H1 (cell line): ENCODE data around the gene AKR1C1.
"Not testable (repeated sequence)": the region's sequence is repeated elsewhere in the genome, so short reads cannot be mapped to it uniquely, and the experiment has no call there.

ENCODE experiments used
- EP300 ChIP-seq, 2 experiments: IDR thresholded peaks; 1 replicate in 1 of 2; 2 replicates in 1 of 2; pipeline ENCODE4 v1.6.1; 2011 to 2012; ENCODE audit warnings: low read depth in 2 of 2, low read length in 2 of 2, mild to moderate bottlenecking in 2 of 2, borderline replicate concordance in 1 of 2, inconsistent platforms in 1 of 2, moderate library complexity in 1 of 2
- KDM4A ChIP-seq: IDR thresholded peaks from one replicate; pipeline ENCODE4 v1.7.1; 2012; ENCODE audit warnings: low read depth, mild to moderate bottlenecking, moderate library complexity, low read length, inconsistent platforms; ENCODE audit not compliant: severe bottlenecking
- POLR2A ChIP-seq, 2 experiments: IDR thresholded peaks; 1 replicate in 1 of 2; 2 replicates in 1 of 2; pipeline ENCODE4 v1.6.1; 2011; ENCODE audit warnings: low read depth in 2 of 2, low read length in 2 of 2, mild to moderate bottlenecking in 2 of 2; ENCODE audit errors: control extremely low read depth in 1 of 2
- POLR2AphosphoS5 ChIP-seq: IDR thresholded peaks from 2 replicates; pipeline ENCODE4 v1.6.1; 2011; ENCODE audit warnings: low read depth, low read length
- YY1 ChIP-seq: IDR thresholded peaks from 2 replicates; pipeline ENCODE4 v1.6.1; 2011; ENCODE audit warnings: low read depth, mild to moderate bottlenecking, low read length
- ZNF274 ChIP-seq: IDR thresholded peaks from 2 replicates; pipeline ENCODE4 v1.7.0; 2012; ENCODE audit warnings: low read length, borderline replicate concordance; ENCODE audit errors: extremely low read depth
- TF ChIP-seq, protein P1 (sequence below), 3 experiments: IDR thresholded peaks; 1 replicate in 2 of 3; 2 replicates in 1 of 3; pipeline versions ENCODE4 v1.5.1 to v1.6.1; 2011; ENCODE audit warnings: low read length in 3 of 3, mild to moderate bottlenecking in 3 of 3, inconsistent platforms in 2 of 3, low read depth in 1 of 3, moderate library complexity in 1 of 3; ENCODE audit not compliant: insufficient read depth in 1 of 3; ENCODE audit errors: control extremely low read depth in 1 of 3

DNA sequence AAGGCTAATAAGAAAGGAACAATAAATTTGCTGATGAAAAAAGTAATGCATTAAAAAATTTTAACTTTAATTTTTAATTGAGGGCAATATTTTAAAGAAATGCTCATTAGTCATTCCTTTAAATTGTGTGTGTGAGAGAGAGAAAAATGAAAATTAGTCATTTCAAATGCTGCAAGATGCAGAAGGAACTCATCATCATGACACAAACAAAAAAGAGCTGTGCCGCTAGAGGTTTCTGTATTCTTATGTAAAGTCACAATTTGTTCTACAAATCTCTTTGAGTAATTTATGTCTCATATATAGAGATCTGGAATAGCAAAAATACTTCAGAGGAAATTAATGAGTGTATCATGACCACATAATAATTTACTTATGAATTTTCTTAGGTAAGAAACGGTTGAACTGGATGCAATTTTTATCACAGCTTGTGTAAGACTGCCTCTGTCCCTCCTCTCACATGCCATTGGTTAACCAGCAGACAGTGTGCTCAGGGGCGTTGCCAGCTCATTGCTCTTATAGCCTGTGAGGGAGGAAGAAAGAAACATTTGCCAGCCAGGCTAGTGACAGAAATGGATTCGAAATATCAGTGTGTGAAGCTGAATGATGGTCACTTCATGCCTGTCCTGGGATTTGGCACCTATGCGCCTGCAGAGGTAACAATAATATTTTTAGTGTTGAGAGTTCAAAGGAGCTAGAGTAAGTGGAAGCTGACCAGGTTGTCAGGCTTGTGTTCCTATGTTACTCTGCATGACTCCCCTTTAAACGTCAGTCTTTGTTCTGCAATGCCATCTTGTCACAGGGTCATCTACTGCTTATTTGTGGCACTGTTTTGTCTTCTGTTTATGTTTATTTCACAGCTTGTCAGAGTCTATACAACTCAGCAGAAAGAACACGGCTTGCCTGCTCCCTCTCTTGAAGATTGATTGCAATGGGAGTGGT is at the start of gene AKR1C1:
- TF ChIP-seq EP300 (IDR thresholded peaks at IDR 0.05; ENCODE audit: borderline replicate concordance in 1 of 2, low read depth in 2 of 2, low read length in 2 of 2); POLR2AphosphoS5; YY1; ZNF274; POLR2A (IDR thresholded peaks at IDR 0.05; ENCODE audit: control extremely low read depth in 1 of 2, low read depth in 2 of 2, low read length in 2 of 2); KDM4A: not testable (repeated sequence)
- TF ChIP-seq, protein P1, sequence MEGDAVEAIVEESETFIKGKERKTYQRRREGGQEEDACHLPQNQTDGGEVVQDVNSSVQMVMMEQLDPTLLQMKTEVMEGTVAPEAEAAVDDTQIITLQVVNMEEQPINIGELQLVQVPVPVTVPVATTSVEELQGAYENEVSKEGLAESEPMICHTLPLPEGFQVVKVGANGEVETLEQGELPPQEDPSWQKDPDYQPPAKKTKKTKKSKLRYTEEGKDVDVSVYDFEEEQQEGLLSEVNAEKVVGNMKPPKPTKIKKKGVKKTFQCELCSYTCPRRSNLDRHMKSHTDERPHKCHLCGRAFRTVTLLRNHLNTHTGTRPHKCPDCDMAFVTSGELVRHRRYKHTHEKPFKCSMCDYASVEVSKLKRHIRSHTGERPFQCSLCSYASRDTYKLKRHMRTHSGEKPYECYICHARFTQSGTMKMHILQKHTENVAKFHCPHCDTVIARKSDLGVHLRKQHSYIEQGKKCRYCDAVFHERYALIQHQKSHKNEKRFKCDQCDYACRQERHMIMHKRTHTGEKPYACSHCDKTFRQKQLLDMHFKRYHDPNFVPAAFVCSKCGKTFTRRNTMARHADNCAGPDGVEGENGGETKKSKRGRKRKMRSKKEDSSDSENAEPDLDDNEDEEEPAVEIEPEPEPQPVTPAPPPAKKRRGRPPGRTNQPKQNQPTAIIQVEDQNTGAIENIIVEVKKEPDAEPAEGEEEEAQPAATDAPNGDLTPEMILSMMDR (IDR thresholded peaks at IDR 0.05; ENCODE audit: control extremely low read depth in 1 of 3, insufficient read depth in 1 of 3, low read depth in 1 of 3, low read length in 3 of 3): not testable (repeated sequence)
